Occipital lobe (tissue), 2 donors: ENCODE results near the gene SLC35B1. TPM values are rescaled to one million over a fixed set of nuclear protein-coding genes. Genes with fewer than 3 reads are reported as not detected.

ENCODE experiments used
- DNase-seq: peaks from one replicate; lab custom pipeline; 2025; lab: John Stamatoyannopoulos, UW
- total RNA-seq: library from RNA; depleted of rRNA; stranded (reverse); fragments of >200 nt; gene quantifications from one replicate; pipeline ENCODE4 v1.2.3, GENCODE V29; 2014

Gene SLC35B1
- total RNA-seq, 1 donor from 2014 or later = 39.0 TPM

DNA sequence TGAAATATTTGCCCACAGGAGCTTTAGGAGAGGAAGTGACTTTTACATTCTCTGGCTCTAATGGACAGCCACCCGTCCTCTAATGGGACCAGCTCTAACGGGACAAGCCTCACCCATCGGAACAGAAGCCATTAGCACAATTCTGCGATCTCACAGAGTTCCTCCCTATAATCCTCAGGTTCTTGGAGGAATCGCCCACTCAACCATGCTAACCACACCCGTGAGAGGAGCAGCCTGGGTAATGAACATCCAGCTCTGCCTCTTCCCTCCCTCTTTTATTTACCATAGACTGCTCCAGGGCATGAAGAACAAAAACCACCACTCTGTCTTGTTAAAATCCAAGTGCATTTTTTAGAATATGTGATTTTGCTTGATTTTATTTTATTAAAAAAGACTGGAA, 6.8 kb downstream of the SLC35B1 start:
- no peak for DNase-seq

DNA sequence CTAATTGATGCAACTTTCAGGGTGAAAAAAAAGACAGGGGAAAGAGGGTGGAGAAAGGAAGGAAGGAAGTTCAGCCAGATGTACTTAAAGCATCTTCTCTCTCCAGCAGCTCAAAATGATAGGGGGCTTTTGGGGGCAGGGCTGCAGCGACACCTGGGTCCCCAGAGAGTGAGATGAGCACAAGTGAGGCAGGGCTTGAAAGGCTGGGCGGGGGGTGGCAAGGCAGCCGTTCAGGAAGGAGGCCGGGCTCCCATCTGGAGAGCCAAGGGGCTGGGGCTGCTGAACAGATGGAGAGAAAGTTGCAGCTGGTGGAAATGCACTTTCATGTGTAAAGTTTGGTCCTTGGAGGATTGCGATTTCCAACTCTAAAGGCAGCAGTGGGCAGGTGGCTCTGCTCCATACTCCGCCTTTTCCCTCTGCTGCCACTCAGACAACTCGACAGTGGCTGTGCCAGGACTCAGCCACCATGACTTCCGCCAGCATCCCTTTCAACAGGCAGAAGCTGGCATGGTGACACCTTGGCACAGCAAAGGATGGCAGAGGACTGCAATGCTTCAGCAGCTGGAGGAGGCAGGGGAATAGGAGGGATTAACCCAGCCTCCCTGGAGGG, 7.7 kb downstream of the SLC35B1 start:
- DNase-seq = no peak

DNA sequence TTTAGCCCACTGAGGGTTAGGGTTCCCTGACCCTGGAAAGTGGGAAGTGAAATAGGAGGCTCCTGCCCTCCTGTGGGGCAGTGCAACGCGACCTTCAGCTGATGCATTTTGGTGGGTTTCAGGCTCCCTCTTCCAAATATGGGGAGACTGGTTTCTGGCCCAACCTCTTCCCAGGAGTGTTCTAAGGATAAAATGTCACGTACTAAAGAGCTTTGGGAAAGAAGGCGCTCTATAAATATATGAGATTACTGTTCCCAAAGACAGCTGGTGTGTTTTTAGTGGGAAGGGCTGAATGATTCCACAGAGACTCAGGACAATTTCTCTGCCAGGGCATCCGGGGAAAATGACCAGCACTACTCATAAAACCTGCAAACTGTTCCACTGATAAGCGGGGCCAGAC, 9.8 kb downstream of the SLC35B1 start:
- no peak for DNase-seq

DNA sequence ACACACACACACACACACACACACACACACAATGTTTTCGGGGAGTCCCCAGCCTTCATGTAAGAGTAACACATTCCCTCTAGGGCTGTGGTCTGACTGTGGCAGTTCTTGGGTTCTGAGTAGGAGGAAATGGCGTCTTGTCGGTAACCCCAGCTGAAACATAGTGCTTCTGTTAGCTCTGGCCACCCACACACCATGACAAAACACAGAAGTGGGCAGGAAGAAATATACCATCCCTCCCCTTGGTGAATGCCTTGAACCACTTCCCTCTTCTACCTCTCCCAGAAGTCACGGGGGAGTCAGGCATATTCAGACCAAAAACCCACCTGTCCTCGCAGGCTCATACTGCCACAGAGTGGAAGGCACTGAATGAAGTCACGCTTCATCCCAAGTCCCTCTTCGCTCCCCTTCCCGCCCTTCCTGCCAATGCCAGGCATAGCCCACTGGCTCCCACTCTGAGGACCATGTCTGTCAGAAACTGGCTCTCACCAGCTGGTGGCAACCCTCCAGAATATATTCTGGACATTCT, 11.5 kb downstream of the SLC35B1 start:
- no peak for DNase-seq

DNA sequence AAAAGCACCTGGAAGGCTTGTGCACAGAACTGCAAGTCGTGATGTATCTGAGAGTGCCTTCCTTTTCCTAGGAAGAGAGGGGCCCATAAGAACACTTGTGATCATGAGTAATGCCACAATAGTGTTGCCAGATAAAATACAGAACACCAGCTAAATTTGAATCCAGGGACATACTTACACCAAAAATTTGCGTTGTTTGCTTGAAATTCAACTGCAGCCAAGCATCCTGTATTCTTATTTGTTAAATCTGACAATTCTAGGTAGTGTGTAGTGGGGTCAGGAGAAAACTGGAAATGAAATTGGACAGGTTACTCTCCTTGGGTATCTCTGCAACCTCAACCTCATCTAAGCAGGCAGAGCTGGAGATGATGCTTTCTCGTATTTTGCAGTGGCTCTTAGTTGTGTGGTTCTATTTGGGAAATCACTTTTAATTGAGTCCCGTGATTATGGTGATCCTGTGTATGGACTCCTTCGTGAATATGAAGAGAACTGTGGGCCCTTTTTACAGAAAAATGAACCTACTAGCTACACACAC, 12.0 kb downstream of the SLC35B1 start:
- no peak for DNase-seq

DNA sequence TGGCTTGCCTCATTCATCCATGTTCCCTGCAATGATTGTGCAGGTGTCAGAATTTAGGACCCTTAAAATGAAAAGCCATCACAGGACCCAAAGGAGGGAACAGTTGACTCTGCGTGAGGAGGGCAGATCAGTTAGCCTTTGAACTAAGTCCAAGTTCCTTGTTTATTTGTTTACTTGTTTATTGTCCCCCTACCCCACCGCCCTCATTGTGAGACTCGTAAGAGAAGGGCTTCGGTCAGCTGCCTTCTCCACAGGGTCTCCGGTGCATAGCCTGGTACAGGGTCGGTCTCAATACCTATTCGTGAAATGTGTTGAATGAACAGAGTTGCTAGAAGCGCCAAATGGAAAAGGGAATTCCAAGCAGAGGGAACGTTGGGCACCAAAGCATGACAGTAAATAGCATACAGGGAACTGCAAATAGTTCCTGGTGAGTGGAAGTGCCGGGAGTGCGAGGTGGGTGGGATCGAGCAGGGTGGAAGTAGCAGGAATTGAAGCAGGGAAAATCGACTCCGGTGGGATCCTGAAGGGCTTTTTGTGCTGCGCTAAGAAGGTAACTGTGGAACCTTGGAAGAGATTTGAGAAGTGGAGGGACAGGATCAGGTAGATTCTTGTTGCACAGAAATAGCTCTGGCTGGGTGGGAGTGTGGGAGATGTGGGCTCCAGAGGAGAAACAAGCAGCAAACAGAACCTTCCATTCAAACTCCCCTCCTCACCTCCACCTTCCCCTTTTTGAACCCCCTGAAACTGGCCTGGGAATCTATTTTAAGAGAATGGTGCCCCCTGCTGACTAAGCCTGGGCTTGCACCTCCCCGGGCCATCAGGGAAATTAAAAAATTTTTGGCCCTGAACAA, 12.7 kb downstream of the SLC35B1 start:
- DNase-seq = no peak

DNA sequence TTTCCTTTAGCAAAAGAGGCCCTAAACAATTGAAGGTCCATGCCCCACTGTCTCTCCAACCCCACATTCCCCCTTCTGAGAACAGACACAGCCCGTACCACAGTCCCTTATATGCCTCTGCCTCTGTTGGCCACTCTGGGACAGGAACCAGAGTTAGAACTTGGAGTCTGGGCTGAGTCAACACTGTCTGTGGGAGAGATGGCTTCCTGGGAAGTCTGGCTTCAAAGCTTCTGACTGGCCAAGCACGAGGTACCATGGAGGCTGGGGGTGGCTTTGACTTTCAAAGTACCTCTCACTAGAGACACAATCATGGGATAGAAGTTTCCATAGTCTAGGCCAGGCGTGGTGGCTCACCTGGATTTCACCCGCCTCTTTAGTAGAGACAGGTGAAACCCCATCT, 15.0 kb downstream of the SLC35B1 start:
- no peak for DNase-seq

DNA sequence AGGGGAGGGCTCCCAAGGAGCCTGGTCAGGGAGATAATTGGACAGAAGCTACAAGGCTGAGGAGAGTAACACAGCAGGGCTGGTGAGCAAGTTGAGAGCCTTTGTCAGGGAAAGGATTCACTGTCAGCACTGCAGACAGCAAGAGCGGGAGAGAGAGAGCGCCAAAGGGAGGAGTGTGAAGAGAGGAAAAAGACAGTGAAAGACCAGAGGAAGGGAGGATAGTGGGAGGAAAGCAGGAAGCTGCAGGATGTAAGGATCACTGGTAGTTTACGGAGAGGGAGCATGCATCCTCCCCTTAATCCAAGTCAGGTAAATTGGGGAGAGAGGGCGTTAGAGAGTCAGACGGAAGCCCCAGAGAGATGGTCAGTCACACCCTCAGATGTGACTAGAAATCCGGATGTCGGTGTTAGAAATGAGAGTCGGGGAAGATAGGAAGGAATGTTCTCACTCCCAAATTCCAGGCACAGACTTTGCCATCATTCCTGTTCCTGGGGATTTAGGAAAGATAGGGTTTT, 16.0 kb downstream of the SLC35B1 start:
- DNase-seq = no peak

DNA sequence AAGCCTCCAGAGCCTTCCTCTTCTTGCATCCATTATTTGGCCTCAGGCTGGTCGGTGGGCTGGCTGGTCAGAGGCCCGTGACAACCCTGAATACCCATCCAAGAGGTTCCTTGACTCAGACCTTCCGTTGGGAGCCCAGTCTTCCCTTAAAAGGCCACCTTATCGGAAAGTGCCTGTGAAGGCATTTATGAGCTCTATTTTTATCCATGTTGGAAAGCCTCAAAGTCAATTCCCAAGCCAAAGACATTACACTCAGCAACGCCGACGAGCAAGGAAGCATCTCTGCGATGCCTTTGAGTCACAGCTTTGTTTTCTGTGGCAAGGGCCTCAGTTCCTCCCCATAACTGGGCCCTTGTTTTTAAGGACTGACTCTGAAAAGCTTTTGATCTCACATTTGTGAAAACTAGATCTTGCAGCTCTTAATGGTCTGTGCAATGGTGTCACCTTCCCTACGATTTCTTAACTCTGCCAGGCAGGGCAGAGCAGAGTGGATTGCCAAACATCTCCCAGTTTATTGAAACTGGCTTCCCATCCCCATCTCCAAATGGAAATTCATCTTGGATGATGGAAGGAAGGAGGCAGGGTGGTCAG, 16.6 kb downstream of the SLC35B1 start:
- no peak for DNase-seq

DNA sequence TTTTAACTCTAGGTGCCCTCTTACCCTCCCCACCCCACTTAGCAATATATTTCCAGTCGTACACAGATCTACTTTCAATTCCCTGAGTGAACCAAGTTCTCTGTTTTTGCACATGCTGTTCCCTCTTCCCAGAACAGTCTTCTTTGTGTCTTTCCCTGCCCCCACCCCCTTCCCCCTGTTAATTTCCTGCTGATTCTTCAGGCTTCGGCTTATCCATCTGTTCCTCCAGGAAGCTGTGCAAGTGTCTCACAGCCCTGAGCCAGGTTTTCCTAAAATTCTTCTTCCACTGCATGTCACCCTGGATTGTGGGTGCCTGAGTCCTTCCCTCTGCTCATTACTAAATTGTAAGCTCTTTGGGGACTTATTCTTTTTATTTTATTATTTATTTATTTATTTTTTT, 17.5 kb downstream of the SLC35B1 start:
- DNase-seq = no peak

DNA sequence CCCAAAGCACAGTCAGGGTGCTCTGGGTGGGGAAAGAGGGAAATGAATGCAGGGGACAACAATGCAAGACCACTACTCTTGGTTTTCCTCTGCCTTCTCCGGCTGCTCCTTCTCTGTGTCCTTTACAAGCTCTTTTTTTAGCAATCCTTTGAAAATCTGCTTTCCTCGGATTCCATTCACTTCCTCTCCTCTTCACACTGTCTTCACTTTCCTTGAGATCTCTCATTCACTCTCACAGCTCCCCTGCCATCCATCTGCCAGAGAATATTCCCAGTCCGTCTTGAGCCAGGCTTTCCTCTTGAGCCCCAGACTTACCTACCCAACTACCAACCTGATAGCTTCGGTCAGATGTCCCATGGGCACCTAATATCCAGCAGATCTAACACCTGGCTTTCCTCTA, 18.9 kb downstream of the SLC35B1 start:
- no peak for DNase-seq

DNA sequence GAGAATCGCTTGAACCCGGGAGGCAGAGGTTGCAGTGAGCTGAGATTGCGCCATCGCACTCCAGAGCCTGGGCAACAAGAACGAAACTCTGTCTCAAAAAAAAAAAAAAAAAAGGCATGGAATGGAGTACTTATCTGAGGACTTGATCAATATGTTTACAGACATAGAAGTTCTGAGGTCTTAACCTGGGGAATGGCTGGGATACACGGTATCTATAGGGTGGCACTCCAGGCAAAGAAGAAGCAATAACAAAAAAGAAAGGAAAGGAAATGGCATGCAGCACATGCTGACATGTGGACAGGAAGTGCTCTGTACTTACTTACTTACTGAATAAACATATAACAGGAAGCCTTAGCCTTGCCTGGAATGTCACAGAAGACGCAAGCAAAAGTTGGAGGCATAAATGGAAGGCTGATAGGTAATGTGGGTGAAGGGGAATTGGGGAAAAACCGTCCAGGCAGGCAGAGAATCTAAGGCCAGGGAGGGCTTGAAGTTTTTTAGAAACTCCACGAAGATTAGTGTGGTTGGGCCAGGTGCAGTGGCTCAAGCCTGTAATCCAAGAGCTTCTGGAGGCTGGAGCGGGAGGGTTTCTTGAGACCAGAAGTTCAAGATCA, 19.8 kb downstream of the SLC35B1 start:
- DNase-seq = no peak

DNA sequence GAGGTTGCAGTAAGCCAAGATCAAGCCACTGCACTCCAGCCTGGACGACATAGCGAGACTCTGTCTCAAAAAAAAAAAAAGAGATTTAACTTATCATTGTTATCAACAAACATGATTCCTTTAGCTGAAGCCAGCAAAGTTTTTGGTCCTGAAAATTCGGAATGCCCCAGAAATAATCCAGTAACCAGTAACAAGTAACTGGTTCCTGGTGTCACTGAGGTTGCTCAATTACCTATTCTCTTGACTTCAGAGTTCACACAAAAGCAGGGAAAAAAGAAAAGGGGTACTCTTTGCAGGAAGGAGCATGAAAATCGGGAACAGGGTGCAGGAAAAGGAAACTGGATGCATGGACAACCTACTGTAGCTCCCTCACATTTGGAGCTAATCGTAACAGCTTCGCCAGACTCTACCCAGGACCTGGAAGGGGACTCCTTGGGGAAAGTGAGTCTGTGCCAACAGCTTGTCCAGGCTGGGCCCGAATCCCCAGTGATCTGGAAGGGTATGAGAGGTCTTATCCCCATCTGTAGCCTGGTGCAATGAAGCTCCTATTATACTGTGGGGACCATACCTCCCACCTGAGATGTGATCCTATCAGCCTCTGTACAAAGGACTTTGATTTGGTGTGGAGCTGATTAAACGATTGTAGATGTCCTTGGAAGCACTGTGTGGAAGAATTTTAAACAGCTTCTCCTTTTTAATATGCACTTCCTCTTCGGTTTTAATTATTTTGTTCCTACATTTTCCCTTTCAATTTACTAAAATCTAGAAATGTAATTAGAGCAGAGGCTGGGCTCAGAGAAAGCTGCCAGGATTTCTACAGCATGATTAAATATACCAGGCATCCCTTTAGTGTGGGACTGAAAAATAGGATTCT, 26.4 kb downstream of the SLC35B1 start:
- no peak for DNase-seq

DNA sequence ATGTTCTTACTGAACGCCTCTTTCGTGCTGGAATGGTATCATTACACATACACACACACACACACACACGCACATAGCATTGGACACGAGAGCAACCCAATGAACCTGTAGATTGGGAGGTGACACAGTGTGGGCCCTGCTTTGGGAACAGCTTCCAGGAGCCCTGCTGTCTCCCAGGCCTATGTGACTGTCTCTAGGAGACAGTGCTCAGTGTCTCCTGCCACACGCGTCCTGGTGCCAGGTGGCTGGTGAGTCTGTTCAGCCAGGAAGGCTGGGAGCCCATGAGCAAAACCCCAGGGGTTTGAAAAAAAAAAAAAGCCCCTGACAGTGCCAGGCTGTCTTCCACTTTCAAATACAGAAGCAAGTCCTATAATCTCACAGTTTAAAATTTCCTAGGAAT, 27.4 kb downstream of the SLC35B1 start:
- no peak for DNase-seq

DNA sequence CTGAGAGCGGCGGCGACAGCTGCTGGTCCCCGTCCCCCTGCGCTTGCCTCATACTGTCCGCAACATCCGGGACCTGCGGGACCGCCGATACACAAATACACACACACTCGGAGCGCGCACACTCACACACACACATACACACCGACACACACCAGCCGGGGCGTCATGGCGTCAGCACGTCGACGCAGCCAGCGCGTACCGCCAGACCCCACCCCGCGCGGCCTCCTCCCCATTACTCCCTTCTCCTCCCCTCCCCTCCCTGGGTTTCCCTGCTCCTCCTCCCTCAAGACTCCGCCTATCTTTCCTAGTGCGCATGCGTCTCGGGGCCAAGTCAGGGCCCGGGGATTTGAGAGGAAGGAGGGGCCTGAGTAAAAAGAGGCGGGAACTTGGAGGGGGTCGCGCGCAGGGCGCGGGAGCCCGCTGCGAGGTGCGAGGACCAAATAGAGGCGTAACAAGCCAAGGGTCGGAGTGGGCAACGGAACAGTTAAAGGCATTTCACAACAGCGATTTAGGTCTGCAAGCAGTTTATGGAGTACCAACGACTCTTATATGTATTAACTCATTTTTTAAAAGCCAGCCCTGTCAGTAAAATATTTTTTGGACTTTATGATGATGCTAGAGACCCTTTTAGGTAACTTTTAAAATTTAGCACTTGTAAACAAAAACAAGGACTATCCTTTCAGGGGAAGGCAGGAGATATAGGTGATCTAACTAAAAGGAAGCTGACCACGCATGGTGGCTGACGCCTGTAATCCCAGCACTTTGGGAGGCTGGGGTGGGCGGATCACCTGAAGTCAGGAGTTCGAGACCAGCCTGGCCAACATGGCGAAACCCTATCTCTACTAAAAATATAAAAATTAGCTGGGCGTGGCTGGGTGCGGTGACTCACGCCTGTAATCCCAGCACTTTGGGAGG, 29.6 kb downstream of the SLC35B1 start, which contains the start of gene SPOP:
SPOP (minus strand) TSS at position 165 of the 915 bp plus-strand sequence. CDS start 55,287 bp downstream, outside the sequence.
- DNase-seq = peak; percentile 98

DNA sequence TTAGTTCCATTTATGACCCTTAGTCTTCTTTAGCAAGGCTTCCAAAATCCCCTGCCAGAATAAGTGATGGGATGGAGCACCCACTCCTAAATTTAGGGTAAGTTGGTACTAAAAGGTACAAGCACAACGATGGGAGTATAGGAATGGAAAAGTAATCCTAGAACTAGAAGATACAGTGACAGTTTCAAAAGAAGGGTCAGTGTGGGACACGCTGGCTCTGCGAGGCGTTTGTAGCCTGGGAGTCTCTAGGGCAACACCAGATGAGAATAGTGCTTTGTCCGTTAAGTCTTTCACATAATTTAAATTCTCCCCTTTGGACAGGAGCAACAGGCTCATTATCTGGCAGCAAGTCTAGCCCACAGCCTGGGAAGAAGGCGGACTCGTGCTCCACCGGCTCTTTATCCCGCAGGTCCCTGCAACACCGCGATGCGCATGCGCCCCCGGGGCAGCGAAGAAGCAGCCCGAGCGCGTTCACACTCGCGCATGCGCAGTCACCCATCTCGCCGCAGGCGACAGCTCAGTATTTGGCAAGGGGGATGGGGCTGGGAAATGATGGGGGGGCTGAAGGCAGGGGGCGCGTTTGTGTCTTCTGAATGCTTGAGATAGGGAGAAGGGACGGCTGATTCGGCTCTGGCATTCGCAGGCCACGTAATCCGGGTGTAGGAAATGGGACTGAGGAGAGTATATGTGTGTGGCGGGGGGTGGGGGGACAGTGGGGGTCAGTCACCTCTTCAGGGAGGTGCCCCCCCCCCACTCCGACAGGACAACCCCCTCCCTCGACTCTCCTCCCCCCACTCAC, 30.4 kb downstream of the SLC35B1 start:
- DNase-seq = peak; percentile 86

DNA sequence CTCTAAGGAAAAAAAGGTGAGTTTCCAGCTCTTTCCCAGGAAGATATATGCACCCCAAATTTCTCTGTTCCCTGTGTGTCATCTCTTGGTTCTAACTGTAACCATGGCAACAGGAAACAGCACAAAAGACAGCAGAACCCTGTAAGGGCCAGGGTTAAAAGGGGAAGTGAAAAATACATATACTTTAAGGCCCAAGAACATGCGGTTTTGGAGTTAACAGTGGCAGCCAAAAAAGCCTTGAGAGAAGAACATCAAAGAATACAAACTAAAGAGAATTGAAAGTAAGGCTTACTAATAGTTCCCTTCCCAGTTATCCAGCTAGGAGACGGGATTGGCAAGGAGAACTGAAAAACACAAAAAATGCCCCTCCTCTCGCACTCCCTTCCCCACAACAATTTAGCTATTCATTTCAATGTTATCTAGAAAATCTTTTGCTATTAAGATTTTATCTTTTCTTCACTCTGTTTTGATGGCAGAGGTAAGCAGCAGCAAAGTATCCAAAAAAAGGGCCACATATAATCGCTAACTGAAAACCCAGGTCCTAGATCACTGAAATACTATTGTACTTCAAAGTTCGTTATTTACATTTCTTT, 31.4 kb downstream of the SLC35B1 start:
- DNase-seq = no peak

DNA sequence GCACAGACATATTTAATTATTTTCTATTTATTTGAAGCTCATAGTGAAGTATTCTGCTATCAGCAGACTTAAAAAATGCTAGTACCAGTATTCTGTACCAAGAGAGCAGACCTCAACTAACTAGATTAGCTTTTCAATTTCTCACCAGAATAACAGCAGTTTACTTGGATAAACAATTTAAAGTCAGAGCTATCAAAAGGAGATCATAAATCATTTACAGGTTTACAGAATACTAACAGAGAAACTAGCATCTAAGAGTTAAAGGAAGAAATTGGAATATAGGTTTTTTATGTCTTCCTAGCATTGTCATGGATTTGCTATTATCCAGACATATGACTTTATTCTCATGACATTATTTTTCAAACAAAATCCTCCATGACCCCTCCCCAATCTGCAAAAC, 33.3 kb downstream of the SLC35B1 start:
- DNase-seq = no peak
